ENCODE measurements around the gene CLC.

CLC gene

DNA sequence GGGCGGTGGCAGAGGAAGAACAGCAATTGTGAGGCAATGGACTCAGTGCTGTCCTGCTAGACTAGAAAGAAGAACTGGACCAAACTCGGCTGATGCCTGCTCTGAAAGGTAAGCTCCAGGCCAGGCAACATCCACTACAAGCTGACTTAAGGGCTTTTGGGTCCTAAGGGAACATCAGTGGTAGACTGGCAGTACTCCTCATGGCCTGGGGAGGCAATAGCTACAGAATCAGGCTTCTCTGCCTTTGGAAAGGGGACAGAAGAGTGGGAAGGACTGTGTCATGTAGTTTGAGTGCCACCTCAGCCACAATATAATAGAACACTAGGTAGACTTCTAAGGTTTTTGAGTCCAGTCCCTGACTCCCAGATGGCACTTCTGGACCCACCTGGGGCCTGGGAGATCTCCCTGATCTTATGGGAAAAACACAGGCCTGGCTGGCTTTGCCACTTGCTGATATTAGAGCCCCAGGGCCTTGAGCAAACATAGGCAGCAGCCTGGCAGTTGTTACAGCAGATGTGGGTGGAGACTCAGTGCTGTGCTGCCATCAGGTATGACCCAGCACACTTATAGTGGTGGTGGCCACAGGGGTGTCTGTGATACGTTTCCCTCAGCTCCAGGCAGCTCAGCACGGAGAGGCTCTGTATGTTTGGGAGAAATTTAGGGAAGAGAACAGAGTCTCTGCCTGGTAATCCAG, 9.2 kb upstream of the CLC start:
- TF ChIP-seq, protein P1, sequence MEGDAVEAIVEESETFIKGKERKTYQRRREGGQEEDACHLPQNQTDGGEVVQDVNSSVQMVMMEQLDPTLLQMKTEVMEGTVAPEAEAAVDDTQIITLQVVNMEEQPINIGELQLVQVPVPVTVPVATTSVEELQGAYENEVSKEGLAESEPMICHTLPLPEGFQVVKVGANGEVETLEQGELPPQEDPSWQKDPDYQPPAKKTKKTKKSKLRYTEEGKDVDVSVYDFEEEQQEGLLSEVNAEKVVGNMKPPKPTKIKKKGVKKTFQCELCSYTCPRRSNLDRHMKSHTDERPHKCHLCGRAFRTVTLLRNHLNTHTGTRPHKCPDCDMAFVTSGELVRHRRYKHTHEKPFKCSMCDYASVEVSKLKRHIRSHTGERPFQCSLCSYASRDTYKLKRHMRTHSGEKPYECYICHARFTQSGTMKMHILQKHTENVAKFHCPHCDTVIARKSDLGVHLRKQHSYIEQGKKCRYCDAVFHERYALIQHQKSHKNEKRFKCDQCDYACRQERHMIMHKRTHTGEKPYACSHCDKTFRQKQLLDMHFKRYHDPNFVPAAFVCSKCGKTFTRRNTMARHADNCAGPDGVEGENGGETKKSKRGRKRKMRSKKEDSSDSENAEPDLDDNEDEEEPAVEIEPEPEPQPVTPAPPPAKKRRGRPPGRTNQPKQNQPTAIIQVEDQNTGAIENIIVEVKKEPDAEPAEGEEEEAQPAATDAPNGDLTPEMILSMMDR (IDR thresholded peaks at IDR 0.05; ENCODE audit: insufficient read depth, low read depth, low read length, missing control alignments): no peak
- H3K4me3 ChIP-seq (ENCODE audit: low read depth, low read length): no peak overlapping the region
- DNase-seq (ENCODE audit: low read depth): no peak

DNA sequence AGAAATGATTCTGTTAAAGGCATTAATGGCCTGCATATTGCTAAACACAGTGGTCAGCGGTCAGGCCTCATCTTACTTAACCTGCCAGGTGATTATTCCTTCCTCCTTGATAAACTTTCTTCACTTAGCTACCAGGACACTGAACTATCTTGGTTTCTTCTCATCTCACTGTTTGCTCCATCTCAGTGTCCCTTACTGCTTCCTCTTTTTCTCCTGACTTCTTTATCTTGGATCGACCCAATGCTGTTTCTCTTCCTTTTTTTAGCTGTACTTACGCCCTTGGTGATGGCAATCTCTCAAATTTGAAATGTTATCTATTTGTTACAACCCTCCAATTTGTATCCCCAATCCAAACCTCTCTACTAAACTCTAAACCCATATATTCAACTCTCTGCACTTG, 7.8 kb upstream of the CLC start:
- no peak for DNase-seq (ENCODE audit: low read depth)
- TF ChIP-seq, protein P1 (IDR thresholded peaks at IDR 0.05; ENCODE audit: insufficient read depth, low read depth, low read length, missing control alignments): no peak
- H3K4me3 ChIP-seq (ENCODE audit: low read depth, low read length): no peak overlapping the region

DNA sequence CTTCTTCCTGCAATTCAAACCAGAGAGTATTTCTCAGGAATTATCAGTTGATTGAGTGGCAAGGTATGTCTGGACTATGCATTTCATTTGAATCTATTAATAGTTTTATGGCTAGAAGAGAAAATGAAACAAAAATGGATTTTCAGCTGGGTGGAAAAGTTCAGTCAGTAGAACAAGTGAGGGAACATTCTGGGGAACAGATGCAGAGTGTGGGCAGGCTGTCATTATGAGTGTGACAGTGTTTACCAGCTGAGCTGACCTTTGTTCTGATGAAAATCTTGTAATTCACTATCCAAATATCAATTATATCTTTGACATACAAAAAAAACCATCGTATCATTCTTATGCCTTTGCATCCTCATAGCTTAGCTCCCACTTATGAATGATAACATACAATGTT, 2.6 kb upstream of the CLC start:
- TF ChIP-seq, protein P1 (IDR thresholded peaks at IDR 0.05; ENCODE audit: insufficient read depth, low read depth, low read length, missing control alignments): no peak
- no peak for DNase-seq (ENCODE audit: low read depth)
- H3K4me3 ChIP-seq (ENCODE audit: low read depth, low read length): no peak overlapping the region

DNA sequence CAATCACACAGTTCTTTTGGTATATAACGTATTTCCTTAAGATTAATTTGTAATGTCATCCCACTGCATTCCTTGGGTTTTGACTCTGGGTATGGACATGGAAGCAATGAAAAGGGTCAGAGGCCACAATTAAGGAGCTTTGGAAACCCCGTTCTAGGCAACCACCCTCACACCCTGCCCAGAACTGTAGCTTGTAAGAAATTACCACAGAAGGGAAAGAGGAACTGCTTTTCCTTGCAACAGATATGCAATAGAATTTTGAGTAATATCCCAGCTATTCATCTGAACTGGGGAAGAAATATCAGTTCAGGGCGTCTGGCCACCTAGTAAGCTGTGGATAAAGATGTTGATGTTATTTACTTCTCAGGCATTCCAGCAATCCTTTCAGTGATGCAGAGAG, 985 bp upstream of the CLC start:
- no peak overlapping the region for H3K4me3 ChIP-seq (ENCODE audit: low read depth, low read length)
- no peak for DNase-seq (ENCODE audit: low read depth)
- TF ChIP-seq, protein P1 (IDR thresholded peaks at IDR 0.05; ENCODE audit: insufficient read depth, low read depth, low read length, missing control alignments): no peak

DNA sequence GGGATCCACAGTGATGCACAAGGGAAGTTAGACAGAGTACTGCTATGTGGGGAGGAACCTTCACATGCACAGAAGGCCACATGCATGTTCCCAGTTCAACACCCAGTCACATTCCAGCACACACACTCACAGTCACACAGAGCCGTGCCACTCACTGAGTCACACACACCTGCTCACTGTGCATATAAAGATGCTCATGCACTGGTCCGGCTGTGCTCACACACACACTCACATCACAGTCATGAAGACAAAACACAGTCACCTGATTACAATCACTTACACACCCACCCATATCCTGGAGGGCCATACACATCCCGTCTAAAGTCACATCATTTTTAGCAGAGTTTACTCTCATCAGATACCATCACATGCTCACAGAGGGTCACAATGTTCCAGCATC, 478 bp downstream of the CLC start:
- TF ChIP-seq, protein P1 (IDR thresholded peaks at IDR 0.05; ENCODE audit: insufficient read depth, low read depth, low read length, missing control alignments): no peak
- DNase-seq (ENCODE audit: low read depth): no peak
- H3K4me3 ChIP-seq (ENCODE audit: low read depth, low read length): no peak overlapping the region

DNA sequence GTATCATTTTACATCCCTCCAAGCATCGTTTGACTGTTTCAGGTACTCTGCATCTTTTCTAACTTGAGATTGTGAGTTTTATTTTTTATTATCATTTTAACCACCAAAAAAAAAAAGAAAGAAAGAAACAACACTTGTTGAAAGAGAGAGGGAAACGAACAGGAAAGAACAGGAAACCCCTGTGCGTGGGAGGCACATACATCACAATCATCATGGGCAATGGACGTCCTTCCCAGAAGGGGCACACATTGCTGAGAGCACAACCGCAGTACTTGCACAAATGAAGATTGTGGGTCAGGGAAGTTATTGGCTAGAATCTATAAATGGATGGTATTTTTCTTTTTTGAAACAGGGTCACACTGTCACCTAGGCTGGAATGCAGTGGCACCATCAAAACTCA, 1.7 kb downstream of the CLC start:
- DNase-seq (ENCODE audit: low read depth): no peak
- TF ChIP-seq, protein P1 (IDR thresholded peaks at IDR 0.05; ENCODE audit: insufficient read depth, low read depth, low read length, missing control alignments): no peak
- no peak overlapping the region for H3K4me3 ChIP-seq (ENCODE audit: low read depth, low read length)

DNA sequence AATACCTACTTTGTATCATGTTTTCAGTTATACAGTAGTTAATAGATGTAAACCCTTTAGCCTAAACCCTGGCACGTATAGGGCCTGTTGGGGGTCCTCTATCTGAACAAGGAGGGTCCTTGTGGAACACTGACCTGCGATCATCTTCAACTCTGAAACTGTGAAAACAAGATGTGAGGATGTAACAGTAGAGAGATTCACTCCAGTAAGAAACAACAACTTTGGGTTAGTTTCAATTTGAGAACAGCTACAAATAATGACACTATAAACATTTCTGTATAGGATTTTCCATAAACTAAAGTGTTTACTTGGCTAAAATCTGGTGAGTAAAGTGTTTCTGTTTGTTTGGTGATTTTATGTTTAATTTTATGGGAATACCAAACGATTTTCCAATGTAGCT, 2.1 kb downstream of the CLC start:
- no peak overlapping the region for H3K4me3 ChIP-seq (ENCODE audit: low read depth, low read length)
- DNase-seq (ENCODE audit: low read depth): no peak
- TF ChIP-seq, protein P1 (IDR thresholded peaks at IDR 0.05; ENCODE audit: insufficient read depth, low read depth, low read length, missing control alignments): no peak
